AG04450 (cell line): ENCODE data around the gene SPATA20. TPM values are rescaled to one million over a fixed set of nuclear protein-coding genes. Genes with fewer than 3 reads are reported as not detected.
A peak's percentile ranks its signal among the peaks of the same experiment; 100 is the strongest.

Experiments used
- CTCF ChIA-PET: fragments of 300-600, 350-600 bp; formaldehyde crosslinking; extraction: SDS; loops from one replicate; lab custom pipeline; 2022; ENCODE audit warnings: antibody characterized with exemption, inconsistent platforms; lab: Charles Lee
- POLR2A ChIA-PET: fragments of 350-600 bp; formaldehyde crosslinking; extraction: SDS; loops from one replicate; lab custom pipeline; 2021; ENCODE audit warnings: antibody characterized with exemption, inconsistent platforms; lab: Yijun Ruan, JAX
- DNase-seq: peaks from one replicate; pipeline ENCODE4 v3.0.0-alpha.2; 2011; ENCODE audit warnings: low read depth, low spot score
- H3K27ac ChIP-seq: one replicate; pipeline ENCODE4 v1.5.1; 2012; ENCODE audit warnings: low read depth, low read length, control low read depth
- H3K27me3 ChIP-seq: one replicate; pipeline ENCODE4 v1.6.0; 2012; ENCODE audit warnings: low read length; ENCODE audit not compliant: control insufficient read depth, insufficient read depth
- H3K4me3 ChIP-seq: 2 replicates; pipeline ENCODE4 v1.5.1; 2011; ENCODE audit warnings: mild to moderate bottlenecking, low read depth, low read length, control low read depth
- H3K9me3 ChIP-seq: 2 replicates; pipeline ENCODE4 v1.5.1; 2012; ENCODE audit warnings: low read length; ENCODE audit not compliant: control insufficient read depth, insufficient read depth
- CTCF ChIP-seq: IDR thresholded peaks from 2 replicates; pipeline ENCODE4 v1.5.1; 2011; ENCODE audit warnings: low read depth, low read length, control low read depth, inconsistent platforms
- polyA plus RNA-seq: library from polyadenylated mRNA; depleted of rRNA; stranded (reverse); fragments of >200 nt; gene quantifications from 2 replicates; pipeline ENCODE4 v1.2.3, GENCODE V29; 2011

SPATA20 gene
- polyA plus RNA-seq, 1 experiment = 17.1 TPM

GRCh38 chr17:50501054-50501453, 45.9 kb upstream of the SPATA20 start:
- H3K4me3 ChIP-seq = no peak overlapping the region
- H3K27me3 ChIP-seq = peaks cover 3% of the 10 kb centered on the region
- no peaks in the 10 kb centered on the region for H3K9me3 ChIP-seq
- peak; percentile 45 for TF ChIP-seq CTCF
- no peak for DNase-seq
- POLR2A ChIA-PET = interaction anchor here (1.1 kb wide), 1 partner anchor 22 kb away, joined by 3 read pairs; no protein-coding TSS in a partner anchor
- CTCF ChIA-PET = interaction anchor here (0.6 to 2.1 kb wide), 12 partner anchors 8 to 749 kb away, joined by 3 to 22 read pairs (median 3); no protein-coding TSS in a partner anchor
- no peak overlapping the region for H3K27ac ChIP-seq

- no peak for TF ChIP-seq CTCF
- Histone ChIP-seq H3K9me3 (no peaks in the 10 kb centered on the region), H3K4me3 (no peak overlapping the region), H3K27ac (no peak overlapping the region), H3K27me3 (peaks cover 6% of the 10 kb centered on the region)
- no peak for DNase-seq
- ChIA-PET CTCF (interaction anchor here (2.1 kb wide), 1 partner anchor 19 kb away, joined by 22 read pairs; no protein-coding TSS in a partner anchor), POLR2A (interaction anchor here (0.6 kb wide), 1 partner anchor 364 kb away, joined by 3 read pairs; the partner anchor contains the start of gene TOB1)
Observed at GRCh38 chr17:50502301-50502990, 44.5 kb upstream of the SPATA20 start.

GRCh38 chr17:50505591-50506130, 41.3 kb upstream of the SPATA20 start:
- POLR2A ChIA-PET = no interaction called here
- H3K9me3 ChIP-seq = no peaks in the 10 kb centered on the region; the same call in 1 of the 2 replicates
- no peak overlapping the region for H3K27ac ChIP-seq
- no peak overlapping the region for H3K4me3 ChIP-seq
- DNase-seq = no peak
- TF ChIP-seq CTCF = no peak
- peaks cover 6% of the 10 kb centered on the region for H3K27me3 ChIP-seq
- CTCF ChIA-PET = no interaction called here

- no peak for DNase-seq
- no peaks in the 10 kb centered on the region; the same call in 1 of the 2 replicates for H3K9me3 ChIP-seq
- CTCF ChIA-PET = interaction anchor here (0.5 to 0.6 kb wide), 2 partner anchors 117 to 1587 kb away, joined by 7 to 12 read pairs; no protein-coding TSS in a partner anchor
- peaks cover 6% of the 10 kb centered on the region for H3K27me3 ChIP-seq
- POLR2A ChIA-PET = no interaction called here
- no peak overlapping the region for H3K27ac ChIP-seq
- TF ChIP-seq CTCF = no peak
- H3K4me3 ChIP-seq = no peak overlapping the region
Observed at GRCh38 chr17:50506298-50506697, 40.7 kb upstream of the SPATA20 start.
